HEK293T (cell line): ENCODE results near the gene TRIM59.

ENCODE experiments used
- CTCF ChIA-PET: fragments of 350-600 bp; formaldehyde crosslinking; extraction: SDS; loops from one replicate; lab custom pipeline; 2021; ENCODE audit warnings: antibody characterized with exemption, inconsistent platforms; lab: Yijun Ruan, JAX
- POLR2A ChIA-PET: fragments of 350-600 bp; formaldehyde crosslinking; extraction: SDS; loops from one replicate; lab custom pipeline; 2020; ENCODE audit warnings: antibody characterized with exemption, inconsistent platforms; lab: Yijun Ruan, JAX
- DNase-seq: peaks from one replicate; pipeline ENCODE4 v3.0.0; 2012; ENCODE audit warnings: mixed read lengths; ENCODE audit errors: extremely low spot score
- ARNT ChIP-seq: fragments of 450-650 bp; IDR thresholded peaks from 2 replicates; pipeline ENCODE4 v1.6.1; 2017; ENCODE audit warnings: mild to moderate bottlenecking
- BHLHE40 ChIP-seq: fragments of 450-650 bp; IDR thresholded peaks from 2 replicates; pipeline ENCODE4 v1.6.1; 2016; ENCODE audit warnings: mild to moderate bottlenecking, moderate library complexity, borderline replicate concordance
- CTBP1 ChIP-seq: fragments of 450-650 bp; IDR thresholded peaks from 2 replicates; pipeline ENCODE4 v1.6.1; 2016; ENCODE audit warnings: borderline replicate concordance
- ELF4 ChIP-seq: fragments of 450-650 bp; IDR thresholded peaks from 2 replicates; pipeline ENCODE4 v1.6.1; 2017; ENCODE audit warnings: antibody characterized with exemption
- FOXA1 ChIP-seq: fragments of 450-650 bp; IDR thresholded peaks from 2 replicates; pipeline ENCODE4 v1.6.1; 2016; ENCODE audit warnings: mild to moderate bottlenecking
- FOXK2 ChIP-seq: fragments of 450-650 bp; IDR thresholded peaks from 2 replicates; pipeline ENCODE4 v1.6.1; 2016; ENCODE audit warnings: mild to moderate bottlenecking
- FOXM1 ChIP-seq: fragments of 450-650 bp; IDR thresholded peaks from 2 replicates; pipeline ENCODE4 v1.6.1; 2017; ENCODE audit warnings: mild to moderate bottlenecking, borderline replicate concordance
- HDGF ChIP-seq: fragments of 450-650 bp; IDR thresholded peaks from 2 replicates; pipeline ENCODE4 v1.6.1; 2017; ENCODE audit warnings: antibody characterized with exemption, borderline replicate concordance
- L3MBTL2 ChIP-seq: fragments of 450-650 bp; conservative IDR thresholded peaks from 2 replicates; pipeline ENCODE4 v1.6.1; 2016; ENCODE audit warnings: mild to moderate bottlenecking
- LEF1 ChIP-seq: fragments of 450-650 bp; IDR thresholded peaks from 2 replicates; pipeline ENCODE4 v1.6.1; 2017; ENCODE audit warnings: mild to moderate bottlenecking, borderline replicate concordance
- NFRKB ChIP-seq: fragments of 450-650 bp; IDR thresholded peaks from 2 replicates; pipeline ENCODE4 v1.6.1; 2016; ENCODE audit warnings: mild to moderate bottlenecking, moderate library complexity
- PKNOX1 ChIP-seq: fragments of 450-650 bp; IDR thresholded peaks from 2 replicates; pipeline ENCODE4 v1.6.1; 2016
- SP1 ChIP-seq: fragments of 450-650 bp; IDR thresholded peaks from 2 replicates; pipeline ENCODE4 v1.6.1; 2017
- SUZ12 ChIP-seq: fragments of 450-650 bp; IDR thresholded peaks from 2 replicates; pipeline ENCODE4 v1.6.1; 2016; ENCODE audit warnings: mild to moderate bottlenecking
- TARDBP ChIP-seq: fragments of 450-650 bp; IDR thresholded peaks from 2 replicates; pipeline ENCODE4 v1.6.1; 2016
- ZNF384 ChIP-seq: fragments of 450-650 bp; IDR thresholded peaks from 2 replicates; pipeline ENCODE4 v1.6.1; 2016

The TRIM59 gene

GRCh38 chr3:160394009-160394392 is 55.6 kb downstream of the TRIM59 start:
- TF ChIP-seq L3MBTL2 = no peak
- TF ChIP-seq ZNF384 = no peak
- no peak for TF ChIP-seq ARNT
- TF ChIP-seq HDGF = no peak
- TF ChIP-seq CTBP1 = no peak
- no peak for TF ChIP-seq PKNOX1
- no peak for TF ChIP-seq BHLHE40
- no peak for TF ChIP-seq FOXM1
- no peak for TF ChIP-seq LEF1
- no peak for TF ChIP-seq SP1
- POLR2A ChIA-PET = no interaction called here
- CTCF ChIA-PET = interaction anchor here (0.7 kb wide), 1 partner anchor 19 kb away, joined by 3 read pairs; no protein-coding TSS in a partner anchor
- DNase-seq = no peak

GRCh38 chr3:160393346-160394008 is 56.1 kb downstream of the TRIM59 start:
- TF ChIP-seq FOXA1 = no peak
- no peak for TF ChIP-seq LEF1
- no peak for TF ChIP-seq FOXM1
- TF ChIP-seq PKNOX1 = no peak
- no peak for TF ChIP-seq NFRKB
- TF ChIP-seq TARDBP = no peak
- no peak for TF ChIP-seq L3MBTL2
- TF ChIP-seq SUZ12 = no peak
- TF ChIP-seq ZNF384 = no peak
- TF ChIP-seq HDGF = no peak
- TF ChIP-seq ARNT = no peak
- TF ChIP-seq ELF4 = no peak
- no peak for TF ChIP-seq FOXK2
- no peak for DNase-seq
- ChIA-PET CTCF (interaction anchor here (0.7 kb wide), 1 partner anchor 20 kb away, joined by 3 read pairs; no protein-coding TSS in a partner anchor), POLR2A (no interaction called here)

- TF ChIP-seq FOXK2 = no peak
- TF ChIP-seq PKNOX1 = no peak
- TF ChIP-seq HDGF = no peak
- TF ChIP-seq ARNT = no peak
- no peak for TF ChIP-seq LEF1
- TF ChIP-seq SUZ12 = no peak
- no peak for TF ChIP-seq L3MBTL2
- ChIA-PET POLR2A (no interaction called here), CTCF (no interaction called here)
- DNase-seq = no peak
Measured at GRCh38 chr3:160392798-160393197, 56.8 kb downstream of the TRIM59 start.

- POLR2A ChIA-PET = interaction anchor here (0.8 kb wide), 1 partner anchor 11 kb away, joined by 3 read pairs; no protein-coding TSS in a partner anchor
- CTCF ChIA-PET = no interaction called here
- no peak for DNase-seq
- no peak for TF ChIP-seq ARNT
- no peak for TF ChIP-seq FOXM1
- no peak for TF ChIP-seq FOXA1
- no peak for TF ChIP-seq SP1
- no peak for TF ChIP-seq NFRKB
- no peak for TF ChIP-seq FOXK2
- TF ChIP-seq L3MBTL2 = no peak
- TF ChIP-seq HDGF = no peak
- no peak for TF ChIP-seq ELF4
- TF ChIP-seq PKNOX1 = no peak
- no peak for TF ChIP-seq ZNF384
Measured at GRCh38 chr3:160390565-160391138, 58.9 kb downstream of the TRIM59 start.
